OCI-LY1 (cell line): ENCODE data around the gene SERP2.

ENCODE experiments used
- H2AFZ ChIP-seq: fragments of 200-600 bp; sonication (generic), shearing (Covaris generic); 2 replicates; pipeline ENCODE4 v1.6.0; 2014; ENCODE audit warnings: antibody characterized with exemption, mild to moderate bottlenecking, low read length
- H3F3A ChIP-seq: fragments of 200-600 bp; sonication (generic), shearing (Covaris generic); 2 replicates; pipeline ENCODE4 v1.6.0; 2014; ENCODE audit warnings: mild to moderate bottlenecking, antibody characterized with exemption, low read length, moderate library complexity; ENCODE audit not compliant: insufficient read depth
- H3K27ac ChIP-seq: fragments of 200-600 bp; sonication (generic); 2 replicates; pipeline ENCODE4 v1.5.1; 2014; ENCODE audit warnings: low read length, mixed run types, mild to moderate bottlenecking, low read depth; ENCODE audit not compliant: poor library complexity, severe bottlenecking
- H3K27me3 ChIP-seq: fragments of 200-600 bp; sonication (generic); 2 replicates; pipeline ENCODE4 v1.6.0; 2014; ENCODE audit warnings: antibody characterized with exemption, mild to moderate bottlenecking, low read length, moderate library complexity; ENCODE audit not compliant: insufficient read depth
- H3K36me3 ChIP-seq: fragments of 200-600 bp; sonication (generic); 2 replicates; pipeline ENCODE4 v1.6.1; 2014; ENCODE audit warnings: mild to moderate bottlenecking, antibody characterized with exemption, low read length, moderate library complexity, mixed read lengths; ENCODE audit not compliant: insufficient read depth
- H3K4me1 ChIP-seq: fragments of 200-600 bp; sonication (generic); 2 replicates; pipeline ENCODE4 v1.5.1; 2014; ENCODE audit warnings: mild to moderate bottlenecking, low read length, moderate library complexity; ENCODE audit not compliant: insufficient read depth, severe bottlenecking
- H3K4me2 ChIP-seq: fragments of 200-600 bp; sonication (generic), shearing (Covaris generic); 2 replicates; pipeline ENCODE4 v1.6.1; 2014; ENCODE audit warnings: low read length
- H3K4me3 ChIP-seq: fragments of 200-600 bp; sonication (generic); 2 replicates; pipeline ENCODE4 v1.5.1; 2014; ENCODE audit warnings: low read length, low read depth, mild to moderate bottlenecking, mixed read lengths; ENCODE audit not compliant: poor library complexity, severe bottlenecking
- H3K79me2 ChIP-seq: fragments of 200-600 bp; shearing (Covaris generic); 2 replicates; pipeline ENCODE4 v1.6.1; 2016; ENCODE audit warnings: mixed run types, low read length, mixed read lengths; ENCODE audit not compliant: insufficient read depth
- H3K9ac ChIP-seq: fragments of 200-600 bp; sonication (generic), shearing (Covaris generic); 2 replicates; pipeline ENCODE4 v1.6.1; 2014; ENCODE audit warnings: mild to moderate bottlenecking, low read length, mixed read lengths
- H3K9me2 ChIP-seq: fragments of 200-600 bp; sonication (generic), shearing (Covaris generic); 2 replicates; pipeline ENCODE4 v1.6.1; 2014; ENCODE audit warnings: low read depth, mild to moderate bottlenecking, low read length, mixed read lengths
- H3K9me3 ChIP-seq: fragments of 200-600 bp; shearing (Covaris generic); 2 replicates; pipeline ENCODE4 v1.6.1; 2014; ENCODE audit warnings: low read length, mixed read lengths
- H4K20me1 ChIP-seq: fragments of 200-600 bp; sonication (generic), shearing (Covaris generic); 2 replicates; pipeline ENCODE4 v1.6.0; 2016; ENCODE audit warnings: mild to moderate bottlenecking, low read length; ENCODE audit not compliant: insufficient read depth
- CTCF ChIP-seq: fragments of 200-600 bp; sonication (generic), shearing (Covaris generic); IDR thresholded peaks from 2 replicates; pipeline ENCODE4 v1.5.1; 2017; ENCODE audit warnings: mild to moderate bottlenecking, antibody characterized with exemption, low read length, moderate library complexity, mixed read lengths
- EZH2 ChIP-seq: fragments of 200-600 bp; sonication (generic), shearing (Covaris generic); IDR thresholded peaks from 2 replicates; pipeline ENCODE4 v1.8.0; 2017; ENCODE audit warnings: borderline replicate concordance, mixed run types, mild to moderate bottlenecking, antibody characterized with exemption, low read length, moderate library complexity, mixed read lengths

Gene SERP2

GRCh38 chr13:44407891-44408290 is 34.3 kb downstream of the SERP2 start:
- no peak overlapping the region for H3K4me3 ChIP-seq
- no peaks in the 10 kb centered on the region for H3K4me1 ChIP-seq
- H3K4me2 ChIP-seq: no peak overlapping the region
- no peaks in the 10 kb centered on the region for H3K9me3 ChIP-seq
- no peaks in the 10 kb centered on the region for H3K36me3 ChIP-seq
- H3F3A ChIP-seq: no peaks in the 10 kb centered on the region
- H3K79me2 ChIP-seq: no peaks in the 10 kb centered on the region
- H3K27me3 ChIP-seq: no peaks in the 10 kb centered on the region
- H2AFZ ChIP-seq: no peak overlapping the region
- H4K20me1 ChIP-seq: no peaks in the 10 kb centered on the region
- H3K27ac ChIP-seq: no peak overlapping the region
- H3K9me2 ChIP-seq: no peaks in the 10 kb centered on the region
- H3K9ac ChIP-seq: no peak overlapping the region
- TF ChIP-seq EZH2 (no peak), CTCF (no peak)

GRCh38 chr13:44409595-44409994 is 36.0 kb downstream of the SERP2 start:
- H3K79me2 ChIP-seq: no peaks in the 10 kb centered on the region
- no peak overlapping the region for H3K4me2 ChIP-seq
- no peak overlapping the region for H2AFZ ChIP-seq
- H3F3A ChIP-seq: no peaks in the 10 kb centered on the region
- H3K27ac ChIP-seq: no peak overlapping the region
- H4K20me1 ChIP-seq: no peaks in the 10 kb centered on the region
- no peaks in the 10 kb centered on the region for H3K27me3 ChIP-seq
- H3K4me3 ChIP-seq: no peak overlapping the region
- H3K9me2 ChIP-seq: no peaks in the 10 kb centered on the region
- no peaks in the 10 kb centered on the region for H3K9me3 ChIP-seq
- no peak for TF ChIP-seq EZH2
- TF ChIP-seq CTCF: no peak
- H3K4me1 ChIP-seq: no peaks in the 10 kb centered on the region
- H3K9ac ChIP-seq: no peak overlapping the region
- H3K36me3 ChIP-seq: no peaks in the 10 kb centered on the region

GRCh38 chr13:44410328-44410859 is 36.8 kb downstream of the SERP2 start:
- H3K9me3 ChIP-seq: no peaks in the 10 kb centered on the region
- no peaks in the 10 kb centered on the region for H3K4me1 ChIP-seq
- no peak overlapping the region for H2AFZ ChIP-seq
- no peak overlapping the region for H3K27ac ChIP-seq
- H3K9me2 ChIP-seq: no peaks in the 10 kb centered on the region
- no peaks in the 10 kb centered on the region for H3K36me3 ChIP-seq
- H3K9ac ChIP-seq: no peak overlapping the region
- TF ChIP-seq CTCF (peak; percentile 25; the same call in 1 of the 2 replicates), EZH2 (no peak)
- no peak overlapping the region for H3K4me3 ChIP-seq
- H3F3A ChIP-seq: no peaks in the 10 kb centered on the region
- no peaks in the 10 kb centered on the region for H3K27me3 ChIP-seq
- no peaks in the 10 kb centered on the region for H3K79me2 ChIP-seq
- H4K20me1 ChIP-seq: no peaks in the 10 kb centered on the region
- no peak overlapping the region for H3K4me2 ChIP-seq
